ENCODE results near the gene COQ5.
A peak's percentile ranks its signal among the peaks of the same experiment; 100 is the strongest.

COQ5 gene

DNA sequence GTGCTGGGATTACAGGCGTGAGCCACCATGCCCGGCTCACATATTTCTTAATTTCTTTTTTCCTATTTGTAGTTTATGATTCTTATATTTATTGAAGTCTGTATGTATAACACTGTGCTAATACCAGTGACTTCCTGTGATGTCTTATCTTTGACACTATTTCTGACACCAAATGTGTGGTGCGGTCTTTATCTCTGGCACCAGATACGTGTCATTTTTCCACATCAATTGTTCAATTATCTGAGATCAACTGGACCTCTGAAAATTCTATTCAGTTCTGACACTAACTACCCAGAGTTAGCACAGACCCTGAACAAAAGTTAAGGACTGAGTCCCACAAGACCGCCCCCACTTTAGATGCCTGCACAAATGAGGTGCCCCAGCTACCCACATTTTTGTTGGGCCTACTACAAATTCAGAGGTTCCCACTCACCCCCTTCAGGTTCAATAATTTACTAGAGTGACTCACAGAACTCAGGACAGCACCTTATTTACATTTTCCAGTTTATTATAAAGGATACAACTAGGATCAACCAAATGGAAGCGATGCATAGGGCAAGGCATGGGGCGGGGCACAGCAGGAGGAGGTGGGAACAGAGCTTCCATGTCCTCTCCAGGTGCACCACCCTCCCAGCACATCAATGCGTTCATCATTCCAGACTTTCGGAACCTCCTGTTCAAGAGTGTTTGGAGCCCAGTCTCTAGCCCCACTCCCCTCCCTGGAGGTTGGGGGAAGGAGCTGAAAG, 47.8 kb downstream of the COQ5 start:
- no peak for ATAC-seq

DNA sequence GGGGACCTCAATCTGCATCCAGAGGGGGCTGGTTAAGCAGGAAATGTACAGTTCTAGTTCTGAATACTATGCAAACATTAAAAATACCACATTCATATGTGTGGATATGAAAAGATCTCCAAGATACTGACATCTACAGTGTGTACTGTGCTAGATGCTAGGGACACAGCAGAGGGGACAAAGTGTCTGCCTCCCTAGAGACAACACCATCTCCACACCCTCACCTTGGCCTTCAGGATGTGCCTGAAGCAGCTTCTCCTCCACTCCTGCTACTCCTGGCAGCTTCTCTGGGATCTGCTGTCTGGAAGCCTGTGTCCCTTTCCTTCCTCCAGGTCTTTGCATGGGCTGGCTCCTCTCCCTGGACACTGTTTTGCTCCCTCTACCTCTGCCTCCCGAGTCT, 48.7 kb downstream of the COQ5 start:
- ATAC-seq = no peak

DNA sequence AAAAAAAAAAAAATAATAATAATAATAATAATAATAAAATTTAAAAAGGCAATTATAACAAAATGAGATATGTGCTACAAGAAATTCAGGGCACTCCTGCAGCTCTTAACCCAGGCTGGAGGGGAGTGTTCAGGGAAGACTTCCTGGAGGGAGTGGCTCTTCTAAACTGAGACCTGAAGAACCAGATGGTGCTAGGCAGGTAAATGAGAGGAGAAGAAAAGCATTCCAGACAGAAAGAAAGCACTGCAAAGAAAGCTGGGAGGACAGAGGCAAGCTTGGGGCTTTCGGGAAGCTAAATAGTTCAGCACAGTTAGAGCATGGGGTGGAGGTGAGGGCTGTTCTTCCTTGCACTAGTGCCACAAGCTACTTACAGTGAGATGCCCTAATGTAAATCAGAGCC, 49.5 kb downstream of the COQ5 start:
- no peak for ATAC-seq

DNA sequence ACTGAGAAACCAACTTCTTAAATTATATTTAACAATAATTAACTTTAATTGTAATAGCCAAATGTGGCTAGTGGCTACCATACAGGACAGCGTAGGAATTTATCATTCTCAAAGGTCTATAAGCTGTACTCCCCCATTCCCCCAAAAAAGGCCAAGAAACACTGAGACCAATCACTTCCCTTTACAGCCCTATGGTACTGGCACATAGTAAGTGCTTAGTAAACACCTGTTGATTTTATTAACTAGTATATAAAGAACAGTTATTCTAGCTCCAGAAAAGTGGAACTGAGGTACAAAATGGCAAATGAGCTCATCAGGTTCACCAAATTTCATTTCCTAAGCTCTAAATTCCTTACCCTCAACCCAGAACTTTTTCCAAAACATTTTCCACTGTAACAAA, 53.3 kb downstream of the COQ5 start:
- ATAC-seq = no peak

DNA sequence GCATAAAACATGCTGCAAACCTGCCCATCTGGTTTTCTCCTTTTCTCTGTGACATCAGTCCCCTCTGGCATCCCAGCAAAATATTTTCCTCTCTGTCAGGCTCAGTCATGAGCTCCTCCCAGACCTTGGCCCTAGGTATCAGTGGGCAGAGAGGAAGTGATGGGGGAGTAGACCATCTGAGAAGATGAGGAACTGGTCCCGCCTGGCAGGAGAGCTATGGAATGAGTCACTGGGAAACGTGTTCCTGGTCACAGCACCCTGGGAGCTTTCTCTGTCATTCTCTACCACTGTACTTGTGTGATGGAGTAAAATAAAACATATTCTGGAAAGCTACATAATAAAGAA, 54.4 kb downstream of the COQ5 start:
- ATAC-seq = no peak

DNA sequence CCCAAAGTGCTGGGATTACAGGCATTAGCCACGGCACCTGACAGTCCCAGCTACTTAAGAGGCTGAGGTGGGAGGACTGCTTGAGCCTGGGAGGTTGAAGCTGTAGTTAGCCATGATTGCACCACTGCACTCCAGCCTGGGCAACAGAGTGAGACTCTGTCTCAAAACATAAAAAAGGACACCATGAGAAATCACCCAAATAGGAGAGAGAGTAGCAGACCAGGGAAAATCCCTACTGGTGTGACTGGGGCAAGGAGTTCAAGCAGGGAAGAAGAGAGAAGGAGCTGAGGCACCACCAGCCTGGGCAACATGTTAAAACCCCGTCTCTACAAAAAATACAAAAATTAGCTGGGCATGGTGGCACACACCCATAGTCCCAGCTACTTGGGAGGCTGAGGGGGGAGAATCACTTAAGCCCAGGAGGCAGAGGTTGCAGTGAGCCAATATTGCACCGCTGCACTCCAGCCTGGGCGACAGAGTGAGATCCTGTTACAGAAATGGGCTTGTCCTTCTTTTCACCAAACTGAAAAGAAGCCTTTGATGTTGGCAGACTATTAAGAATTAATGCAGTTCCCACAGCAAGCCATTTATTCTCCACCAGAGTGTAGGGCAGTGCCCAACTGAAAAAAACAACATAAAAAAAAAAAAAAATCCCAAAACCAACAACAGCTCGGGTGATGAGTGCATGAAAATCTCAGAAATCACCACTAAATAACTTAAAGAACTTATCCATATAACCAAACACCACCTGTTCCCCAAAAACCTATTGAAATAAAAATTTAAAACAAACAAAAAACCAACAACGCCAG, 54.9 kb downstream of the COQ5 start:
- no peak for ATAC-seq

DNA sequence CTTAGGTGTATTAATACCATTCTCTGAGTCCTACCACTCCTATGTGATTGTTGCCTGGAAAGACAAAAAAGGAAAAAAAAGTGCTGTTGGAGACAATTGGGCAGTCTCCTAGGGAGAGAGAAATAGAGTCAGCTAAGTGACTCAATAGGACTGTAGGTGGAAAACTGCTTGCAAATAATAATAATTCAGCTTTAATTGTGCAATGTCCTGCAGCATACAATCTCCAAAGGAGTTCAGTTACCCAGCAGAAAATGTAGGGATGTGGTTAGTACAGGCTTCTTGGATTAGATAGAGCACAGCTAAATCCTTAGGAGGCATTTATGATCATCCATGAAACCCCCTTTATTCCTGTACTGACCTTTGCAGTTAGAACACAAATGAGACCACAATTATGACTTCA, 56.4 kb downstream of the COQ5 start:
- no peak for ATAC-seq

DNA sequence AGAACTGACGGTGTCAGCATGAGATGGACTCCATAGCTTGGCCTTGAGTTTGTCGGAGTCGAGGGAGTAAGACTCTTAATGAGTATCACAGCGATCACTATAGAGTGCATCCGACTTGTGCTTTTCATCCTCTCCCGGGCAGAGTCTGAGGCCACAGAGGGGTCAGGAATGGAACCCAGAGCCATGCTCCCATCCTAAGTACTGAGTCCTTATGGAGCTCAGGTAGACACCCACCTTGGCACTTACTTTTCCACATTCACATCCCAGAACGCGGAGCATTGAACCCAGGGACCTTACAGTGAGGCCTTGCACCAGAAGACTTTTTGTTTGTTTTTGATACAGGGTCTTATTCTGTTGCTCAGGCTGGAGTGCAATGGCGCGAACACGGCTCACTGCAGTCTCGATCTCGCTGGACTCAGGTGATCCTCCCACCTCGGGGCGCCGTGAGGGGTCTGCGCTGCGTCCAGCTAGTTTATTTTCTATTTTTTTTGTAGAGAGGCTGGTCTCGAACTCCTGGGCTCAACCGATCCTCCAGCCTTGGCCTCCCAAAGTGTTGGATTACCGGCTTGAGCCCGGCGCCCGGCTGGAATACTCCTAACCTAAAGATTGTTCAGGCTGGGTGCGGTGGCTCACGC, 58.7 kb downstream of the COQ5 start:
- ATAC-seq = peak; percentile 14 to 19

DNA sequence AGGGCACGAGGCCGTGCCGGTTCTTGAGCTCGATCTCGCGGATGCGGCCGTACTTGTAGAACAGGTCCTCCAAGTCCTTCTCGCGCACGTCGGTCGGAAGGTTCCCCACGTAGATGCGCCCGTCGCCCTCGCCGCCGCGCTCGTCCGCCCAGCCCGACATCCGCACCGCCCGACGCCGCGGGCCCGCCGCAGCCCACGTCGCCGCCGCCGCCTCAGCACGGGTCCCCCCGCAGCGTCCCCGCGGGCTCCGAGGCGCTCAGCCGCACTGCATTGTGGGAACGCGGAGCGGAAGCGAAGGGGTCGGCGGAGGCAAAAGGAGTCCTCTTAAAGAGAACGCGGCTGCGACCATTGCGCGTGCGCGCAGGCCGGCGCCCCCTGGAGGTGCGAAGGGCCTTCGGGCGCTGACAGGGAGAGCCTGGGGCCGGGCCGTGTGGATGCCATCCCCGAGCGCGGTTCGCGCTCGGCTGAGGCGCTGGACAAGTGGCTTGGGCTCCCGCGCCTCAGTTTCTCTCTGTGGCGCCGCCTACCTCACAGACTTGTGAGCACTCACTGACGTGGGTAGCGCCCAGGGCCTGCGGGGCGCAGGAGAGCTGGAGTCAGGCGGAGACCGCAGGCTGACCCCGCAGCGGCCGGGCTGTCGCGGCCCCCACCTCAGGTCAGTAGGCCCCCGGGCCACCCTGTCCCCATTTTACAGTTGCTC, 59.4 kb downstream of the COQ5 start, which contains the start of gene SRSF9:
Gene SRSF9, minus strand, starts transcription at position 299 of the 700 bp plus-strand sequence. Its CDS starts 139 bp downstream, at position 160.
- peak; percentile 95 to 96 for ATAC-seq

DNA sequence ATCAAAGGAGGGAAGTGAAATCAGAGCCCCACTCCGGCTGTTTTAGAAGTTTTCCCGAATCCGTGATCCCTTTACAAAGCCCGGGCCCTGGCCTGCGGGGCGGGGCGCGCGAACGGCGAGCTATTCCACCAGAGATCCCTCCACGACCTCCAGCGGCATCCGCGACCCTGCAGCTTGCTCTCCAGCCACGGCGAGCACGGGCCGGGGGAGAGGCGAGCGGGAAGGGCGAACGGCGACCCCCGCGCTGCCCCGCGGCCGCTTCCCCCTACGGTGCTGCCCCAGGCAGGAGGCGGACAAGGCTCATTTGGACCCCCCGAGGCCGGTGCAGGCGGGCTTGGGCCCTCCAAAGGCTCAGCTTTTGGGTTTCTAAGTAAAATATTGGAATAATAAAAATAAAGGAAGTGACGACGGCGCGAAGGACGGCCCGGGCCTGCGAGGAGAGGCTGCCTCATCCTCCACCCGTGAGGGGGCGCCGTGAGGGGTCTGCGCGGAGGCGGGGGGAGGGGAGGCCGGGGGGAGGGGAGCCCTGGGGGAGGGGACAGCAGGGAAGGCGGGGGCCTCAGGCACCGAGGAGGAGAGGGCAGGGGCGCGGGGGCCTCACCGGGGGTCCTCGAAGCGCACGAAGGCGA, 60.0 kb downstream of the COQ5 start:
- ATAC-seq = peak; percentile 27 to 40

DNA sequence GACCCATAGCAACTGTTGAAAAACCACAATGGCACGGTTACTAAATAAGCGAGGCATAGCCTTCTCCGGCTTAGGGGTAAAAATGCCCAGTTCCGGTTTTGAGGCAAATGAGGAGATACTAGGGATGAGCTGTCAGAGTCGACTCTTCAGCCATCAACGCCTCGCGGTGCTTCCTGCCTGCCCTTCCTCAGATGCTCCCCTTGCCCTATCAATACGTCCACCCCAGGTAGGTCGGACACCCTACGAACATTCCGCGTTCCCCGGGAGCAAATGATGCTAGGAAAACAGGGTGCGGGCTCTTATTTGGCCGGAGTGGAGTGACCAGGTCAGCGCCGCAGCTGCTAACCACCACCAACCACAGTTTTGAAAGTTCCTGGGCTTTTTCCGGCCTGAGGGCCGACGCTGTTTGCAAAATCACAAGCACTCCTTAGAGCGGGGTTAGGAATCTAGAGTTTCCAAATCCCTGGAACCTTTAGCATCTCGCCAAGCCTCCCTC, 60.6 kb downstream of the COQ5 start:
- no peak for ATAC-seq

DNA sequence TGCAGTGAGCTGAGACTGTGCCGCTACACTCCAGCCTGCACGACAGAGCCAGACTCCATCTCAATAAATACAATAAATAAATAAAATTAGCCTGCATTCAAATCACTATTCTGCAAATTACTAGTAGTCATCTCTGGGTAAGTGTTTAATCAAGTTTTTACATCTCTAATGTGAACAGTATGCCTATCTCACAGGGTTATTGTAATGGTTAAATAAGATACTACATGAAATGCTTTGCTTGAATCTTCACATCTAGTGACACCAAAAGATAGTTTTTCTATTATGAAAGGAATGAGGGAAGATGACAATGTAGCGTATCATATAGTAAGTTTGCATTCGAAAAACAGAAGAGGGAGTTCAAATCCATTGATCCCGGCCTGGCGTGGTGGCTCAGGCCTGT, 61.5 kb downstream of the COQ5 start:
- no peak for ATAC-seq

DNA sequence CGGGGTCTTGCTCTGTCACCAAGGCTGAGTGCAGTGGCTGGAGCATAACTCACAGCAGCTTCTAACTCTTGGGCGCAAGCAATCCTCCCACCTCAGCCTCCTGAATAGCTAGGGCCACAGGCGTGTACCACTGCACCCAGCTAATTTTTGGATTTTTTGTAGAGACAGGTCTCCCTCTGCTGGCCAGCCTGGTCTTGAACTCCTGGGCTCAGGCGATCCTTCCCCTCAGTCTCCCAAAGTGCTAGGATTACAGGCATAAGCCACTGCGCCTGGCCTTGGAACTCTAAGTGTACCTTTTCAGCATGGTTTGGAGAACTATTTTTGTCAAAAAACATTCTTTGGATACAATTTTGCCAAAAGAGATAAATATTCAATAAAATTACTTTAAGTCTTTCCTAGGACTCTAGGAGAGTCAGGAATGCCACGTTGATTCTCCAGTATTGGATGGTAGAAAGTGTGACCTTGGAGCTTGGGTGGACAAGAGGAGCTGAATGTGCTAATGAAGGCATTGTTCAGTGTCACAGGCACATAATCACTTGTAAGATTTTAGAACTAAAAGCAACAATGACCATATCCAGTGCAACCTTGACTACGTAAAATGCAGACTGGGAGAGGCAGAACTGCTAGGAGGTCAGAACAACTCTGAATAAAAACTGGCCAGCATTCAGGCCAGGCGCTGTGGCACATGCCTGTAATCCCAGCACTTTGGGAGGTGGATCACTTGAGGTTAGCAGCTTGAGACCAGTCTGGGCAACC, 62.2 kb downstream of the COQ5 start:
- no peak for ATAC-seq

DNA sequence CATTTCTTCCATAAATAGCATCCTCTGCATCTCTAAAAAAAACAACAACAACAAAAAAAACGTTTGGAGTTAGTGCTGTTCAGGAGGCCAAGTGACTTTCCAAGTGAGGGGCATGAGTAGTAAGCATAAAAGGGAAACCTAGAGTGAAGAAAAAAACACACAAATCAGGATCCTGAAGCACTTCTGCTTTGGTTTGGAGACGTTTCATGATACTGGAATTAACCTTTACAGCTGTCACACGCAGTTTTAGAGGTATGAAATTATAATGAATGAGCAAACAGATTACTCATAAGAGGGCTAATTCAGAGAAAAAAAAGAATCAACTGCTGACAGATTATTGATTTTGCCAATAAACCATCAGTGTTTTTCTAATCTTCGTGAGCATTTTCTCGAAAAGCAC, 63.2 kb downstream of the COQ5 start:
- ATAC-seq = no peak

DNA sequence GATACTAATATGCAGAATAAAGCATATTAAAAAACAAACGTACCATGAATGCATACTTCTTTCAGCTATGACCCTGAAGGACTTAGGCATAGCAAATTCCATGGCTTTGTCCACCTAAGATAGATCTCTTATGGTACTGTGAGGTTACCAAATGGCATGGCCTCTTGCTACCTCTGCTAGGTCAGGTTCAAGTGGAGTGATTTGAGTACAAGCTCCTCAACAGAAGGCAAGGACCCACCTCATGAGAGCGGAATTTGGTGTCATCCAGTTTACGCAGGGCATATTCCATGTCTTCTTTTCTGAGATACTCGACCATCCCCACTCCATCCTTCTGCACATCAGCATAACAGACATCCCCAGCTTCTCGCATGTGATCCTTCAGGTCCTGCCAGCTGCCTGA, 65.2 kb downstream of the COQ5 start:
- ATAC-seq = no peak

DNA sequence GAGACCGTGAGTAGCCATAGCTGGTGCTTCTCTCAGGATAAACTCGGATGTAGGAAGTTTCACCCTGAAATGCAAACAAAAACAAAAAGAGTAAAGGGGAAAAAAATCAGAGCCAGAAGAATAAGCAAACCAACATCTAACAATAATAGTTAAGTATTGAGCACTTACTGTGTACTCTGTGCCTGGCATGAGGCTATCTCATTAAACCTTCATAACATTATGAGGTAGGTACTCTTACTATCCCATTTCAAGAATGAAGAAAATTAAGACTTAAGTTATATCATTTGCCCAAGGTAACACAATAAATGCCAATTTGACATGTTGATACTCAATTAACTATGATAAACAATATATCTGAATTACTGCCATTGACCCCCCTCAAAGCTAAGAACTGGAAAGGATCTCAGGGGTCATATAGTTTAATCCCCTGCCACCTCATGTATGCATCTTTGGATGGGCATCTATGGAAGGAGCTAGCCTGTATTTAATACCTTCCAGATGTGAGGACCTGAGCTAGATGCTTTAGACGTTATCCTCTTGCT, 66.8 kb downstream of the COQ5 start:
- no peak for ATAC-seq

DNA sequence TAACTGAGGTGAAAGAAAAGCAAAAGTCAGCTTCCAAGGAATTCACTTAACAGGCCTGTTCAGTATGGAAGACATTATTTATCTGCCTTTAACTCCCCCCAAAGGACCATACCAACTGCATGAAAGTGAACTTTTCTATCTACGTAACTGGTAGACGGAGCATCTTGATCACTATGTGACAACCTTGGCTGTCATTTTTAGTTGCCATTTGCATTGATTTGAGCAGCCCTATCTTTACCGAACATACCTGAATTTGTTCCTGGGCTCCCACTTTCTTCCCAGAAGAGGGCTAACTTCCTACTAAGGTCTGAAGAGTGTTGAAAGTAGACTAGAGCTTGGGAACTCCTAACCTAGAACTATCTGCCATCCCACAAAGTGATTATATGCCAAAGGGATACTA, 68.8 kb downstream of the COQ5 start:
- ATAC-seq = no peak

DNA sequence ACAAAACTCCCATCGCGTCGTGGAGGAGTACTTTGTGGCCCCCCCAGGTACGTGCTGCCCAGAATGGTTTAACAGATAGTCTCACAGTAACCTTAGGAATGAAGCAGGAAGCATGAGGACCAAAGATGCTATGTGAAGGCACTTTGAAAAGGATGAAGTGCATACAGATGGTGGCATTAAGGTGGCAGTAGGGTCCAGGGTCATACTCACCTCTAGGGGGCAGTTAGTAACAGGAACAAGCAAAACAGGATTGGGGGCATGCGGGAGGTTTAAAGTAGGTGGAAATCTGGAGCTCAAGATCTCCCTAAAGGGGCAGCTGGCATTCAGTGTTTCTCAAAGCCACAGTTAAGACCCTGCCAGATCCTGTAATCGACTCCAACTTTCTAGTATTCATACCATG, 71.8 kb downstream of the COQ5 start:
- no peak for ATAC-seq

DNA sequence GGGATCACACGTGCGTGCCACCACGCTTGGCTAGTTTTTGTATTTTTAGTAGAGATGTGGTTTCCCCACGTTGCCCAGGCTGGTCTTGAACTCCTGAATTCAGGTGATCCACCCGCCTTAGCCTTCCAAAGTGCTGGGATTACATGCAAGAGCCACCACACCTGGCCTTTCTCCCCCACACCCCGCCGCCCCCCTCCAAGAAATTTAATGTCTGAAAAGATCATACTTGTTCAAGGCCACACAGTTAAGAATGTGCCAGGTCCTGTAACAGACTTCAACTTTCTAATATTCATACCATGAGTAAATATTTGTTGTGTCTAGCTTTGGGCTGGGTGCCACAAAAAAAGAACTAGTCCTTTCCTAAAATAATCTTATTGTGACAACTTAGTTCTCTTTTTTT, 73.7 kb downstream of the COQ5 start:
- ATAC-seq = no peak

DNA sequence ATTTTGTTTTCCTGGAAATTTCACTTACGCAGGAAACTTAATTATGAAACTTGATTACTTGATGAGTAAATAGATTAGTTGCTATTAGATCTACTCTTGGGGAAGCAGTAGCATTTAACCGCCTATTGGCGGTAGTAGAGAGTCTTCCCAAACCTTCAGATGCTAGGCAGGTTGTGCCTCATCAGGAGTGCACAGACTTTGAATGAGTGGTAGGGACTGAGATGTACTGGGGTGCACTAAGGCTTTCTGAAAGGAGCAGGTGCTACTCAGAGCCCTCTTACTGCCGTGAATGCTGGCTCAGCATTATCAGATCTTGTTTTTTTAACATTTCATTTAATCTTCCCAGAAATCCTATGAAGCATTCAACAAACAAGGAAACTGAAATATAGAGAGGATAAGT, 75.0 kb downstream of the COQ5 start:
- ATAC-seq = peak; percentile 85 to 89

Measured in activated CD4-positive, CD25-positive, alpha-beta regulatory T cell treated with anti-CD3 and anti-CD28 coated beads, Interleukin-2, amount 50 U/mL, for 24 hours (primary cell).